GM19397 (cell line): ENCODE results near the gene PGRMC2.

ENCODE experiments used
- ATAC-seq: cut with Tn5 transposase; IDR thresholded peaks from one replicate; pipeline ENCODE4 v1.9.1; 2021; ENCODE audit warnings: mild to moderate bottlenecking, moderate library complexity; ENCODE audit not compliant: unreplicated experiment

The PGRMC2 gene

GRCh38 chr4:128287141-128287870, at the start of gene PGRMC2:
PGRMC2 (minus strand) TSS chr4:128287813; CDS start chr4:128287790, 23 bp downstream.
- ATAC-seq = peak; percentile 0

- ATAC-seq = no peak
Observed at GRCh38 chr4:128335541-128335940, 47.9 kb upstream of the PGRMC2 start.

GRCh38 chr4:128334256-128334655, 46.6 kb upstream of the PGRMC2 start:
- no peak for ATAC-seq

- no peak for ATAC-seq
Observed at GRCh38 chr4:128333309-128334018, 45.9 kb upstream of the PGRMC2 start.

GRCh38 chr4:128332081-128332480, 44.5 kb upstream of the PGRMC2 start:
- no peak for ATAC-seq

- no peak for ATAC-seq
Observed at GRCh38 chr4:128329638-128330037, 42.0 kb upstream of the PGRMC2 start.

GRCh38 chr4:128328106-128328505, 40.5 kb upstream of the PGRMC2 start:
- no peak for ATAC-seq

GRCh38 chr4:128323401-128323800, 35.8 kb upstream of the PGRMC2 start:
- no peak for ATAC-seq

GRCh38 chr4:128322986-128323385, 35.4 kb upstream of the PGRMC2 start:
- ATAC-seq = no peak

GRCh38 chr4:128322311-128322710, 34.7 kb upstream of the PGRMC2 start:
- no peak for ATAC-seq

- no peak for ATAC-seq
Observed at GRCh38 chr4:128320656-128321055, 33.0 kb upstream of the PGRMC2 start.

- no peak for ATAC-seq
Observed at GRCh38 chr4:128315756-128316520, 28.3 kb upstream of the PGRMC2 start.

GRCh38 chr4:128311659-128312403, 24.2 kb upstream of the PGRMC2 start:
- no peak for ATAC-seq

GRCh38 chr4:128310266-128310697, 22.7 kb upstream of the PGRMC2 start:
- ATAC-seq = no peak

GRCh38 chr4:128309585-128309984, 22.0 kb upstream of the PGRMC2 start:
- no peak for ATAC-seq

GRCh38 chr4:128308986-128309385, 21.4 kb upstream of the PGRMC2 start:
- ATAC-seq = no peak

- peak; percentile 73 for ATAC-seq
Observed at GRCh38 chr4:128307123-128307571, 19.5 kb upstream of the PGRMC2 start.

- ATAC-seq = no peak
Observed at GRCh38 chr4:128305942-128306341, 18.3 kb upstream of the PGRMC2 start.

- no peak for ATAC-seq
Observed at GRCh38 chr4:128303986-128304385, 16.4 kb upstream of the PGRMC2 start.

GRCh38 chr4:128303405-128303785, 15.8 kb upstream of the PGRMC2 start:
- no peak for ATAC-seq

- ATAC-seq = no peak
Observed at GRCh38 chr4:128301979-128302378, 14.4 kb upstream of the PGRMC2 start.
